Measurements from ENCODE around the gene FASTKD3. TPM values are rescaled to one million over a fixed set of nuclear protein-coding genes. Genes with fewer than 3 reads are reported as not detected.

The FASTKD3 gene
- total RNA-seq, 2 donors from 2014 or later: 4.6 TPM

GRCh38 chr5:7908317-7908716 lies 39.5 kb upstream of the FASTKD3 start:
- Histone ChIP-seq H3K36me3 (peaks cover 8% of the 10 kb centered on the region), H3K27me3 (no peaks in the 10 kb centered on the region), H3K4me3 (no peak overlapping the region), H3K4me1 (no peaks in the 10 kb centered on the region), H3K27ac (no peak overlapping the region), H3K9me3 (peaks cover 0 to 29% of the 10 kb centered on the region in 2 donors)
- DNase-seq (ENCODE audit: low spot score): no peak
- TF ChIP-seq CTCF (IDR thresholded peaks at IDR 0.05): no peak

- H3K27me3 ChIP-seq: no peaks in the 10 kb centered on the region
- no peak overlapping the region for H3K4me3 ChIP-seq
- TF ChIP-seq CTCF (IDR thresholded peaks at IDR 0.05): no peak
- peaks cover 0 to 27% of the 10 kb centered on the region in 2 donors for H3K9me3 ChIP-seq
- DNase-seq (ENCODE audit: low spot score): no peak
- peaks cover 8% of the 10 kb centered on the region for H3K36me3 ChIP-seq
- no peaks in the 10 kb centered on the region for H3K4me1 ChIP-seq
- H3K27ac ChIP-seq: no peak overlapping the region
Observed at GRCh38 chr5:7907612-7908011, 38.8 kb upstream of the FASTKD3 start.

- Histone ChIP-seq H3K27me3 (no peaks in the 10 kb centered on the region), H3K9me3 (peaks cover 0 to 23% of the 10 kb centered on the region in 2 donors), H3K36me3 (peaks cover 41% of the 10 kb centered on the region), H3K27ac (no peak overlapping the region), H3K4me3 (no peak overlapping the region), H3K4me1 (no peaks in the 10 kb centered on the region)
- no peak for DNase-seq (ENCODE audit: low spot score)
- no peak for TF ChIP-seq CTCF (IDR thresholded peaks at IDR 0.05)
Observed at GRCh38 chr5:7904170-7904569, 35.3 kb upstream of the FASTKD3 start.

- Histone ChIP-seq H3K9me3 (peaks cover 0 to 10% of the 10 kb centered on the region in 2 donors), H3K36me3 (peaks cover 45% of the 10 kb centered on the region), H3K27ac (no peak overlapping the region), H3K4me1 (no peaks in the 10 kb centered on the region), H3K27me3 (no peaks in the 10 kb centered on the region), H3K4me3 (no peak overlapping the region)
- no peak for TF ChIP-seq CTCF (IDR thresholded peaks at IDR 0.05)
- DNase-seq (ENCODE audit: low spot score): no peak
Observed at GRCh38 chr5:7902666-7903625, 34.1 kb upstream of the FASTKD3 start.

GRCh38 chr5:7902201-7902600 lies 33.4 kb upstream of the FASTKD3 start:
- TF ChIP-seq CTCF (IDR thresholded peaks at IDR 0.05): no peak
- DNase-seq (ENCODE audit: low spot score): no peak

More at GRCh38 chr5:7902201-7902600, 33.4 kb upstream of the FASTKD3 start:
- Histone ChIP-seq H3K4me1 (no peaks in the 10 kb centered on the region), H3K27ac (no peak overlapping the region), H3K36me3 (peaks cover 51% of the 10 kb centered on the region), H3K9me3 (peaks cover 0 to 3% of the 10 kb centered on the region in 2 donors), H3K4me3 (no peak overlapping the region), H3K27me3 (no peaks in the 10 kb centered on the region)
